ENCODE data around the gene ZNF506.
"Not testable (repeated sequence)": the region's sequence is repeated elsewhere in the genome, so short reads cannot be mapped to it uniquely, and the experiment has no call there.

Gene ZNF506

GRCh38 chr19:19865750-19866610 lies 44.4 kb upstream of the ZNF506 start, which contains the start of gene ZNF253:
ZNF253 (plus strand) TSS chr19:19865882; CDS start chr19:19865997, 115 bp downstream.
- Histone ChIP-seq H3K4me1 (ENCODE audit: control insufficient read depth in 2 of 2, insufficient read depth in 1 of 2, low read depth in 1 of 2, low read length in 2 of 2) (no peaks in the 10 kb centered on the region), H3K79me1 (ENCODE audit: low read depth, low read length) (no peaks in the 10 kb centered on the region), H2BK120ac (ENCODE audit: low read depth, low read length) (peak within 1 kb of the TSS; percentile 82), H2AK5ac (ENCODE audit: low read depth, low read length) (peak within 1 kb of the TSS; percentile 97), H3K18ac (ENCODE audit: low read length) (peak within 1 kb of the TSS; percentile 99), H3K4me2 (ENCODE audit: insufficient read depth, low read length, poor library complexity, severe bottlenecking) (peak within 1 kb of the TSS; percentile 60), H3K27me3 (ENCODE audit: control insufficient read depth in 3 of 3, insufficient read depth in 3 of 3, low read depth in 1 of 3, low read length in 3 of 3) (no peaks in the 10 kb centered on the region), H3K27ac (replicated peaks; ENCODE audit: low read length) (peak within 1 kb of the TSS; percentile 100), H2BK12ac (ENCODE audit: low read length) (no peak within 1 kb of the TSS), H3K4me3 (ENCODE audit: low read length in 2 of 2) (peak within 1 kb of the TSS; percentile 87 to 99), H3K9me3 (replicated peaks in 1 of 2; ENCODE audit: control insufficient read depth in 2 of 2, insufficient read depth in 1 of 2, low read depth in 1 of 2, low read length in 2 of 2) (peaks cover 0 to 62% of the 10 kb centered on the region in 2 donors), H3K4ac (ENCODE audit: low read length) (peak within 1 kb of the TSS; percentile 96), H2AFZ (ENCODE audit: low read length) (peak within 1 kb of the TSS; percentile 91), H4K8ac (ENCODE audit: low read depth, low read length) (no peak within 1 kb of the TSS), H4K91ac (ENCODE audit: low read depth, low read length, poor library complexity) (peak within 1 kb of the TSS; percentile 92), H3K36me3 (replicated peaks in 1 of 2; ENCODE audit: control insufficient read depth in 2 of 2, insufficient read depth in 2 of 2, low read length in 2 of 2) (peaks cover under 1 to 39% of the 10 kb centered on the region in 2 donors), H3K23ac (ENCODE audit: low read depth, low read length, poor library complexity) (peak within 1 kb of the TSS; percentile 98), H3K9ac (ENCODE audit: low read depth, low read length, poor library complexity) (peak within 1 kb of the TSS; percentile 98), H2BK5ac (ENCODE audit: low read length) (peak within 1 kb of the TSS; percentile 97), H2BK15ac (ENCODE audit: low read length) (no peak within 1 kb of the TSS), H3K14ac (ENCODE audit: low read length) (peak within 1 kb of the TSS; percentile 99)
- peak; percentile 95 for DNase-seq (ENCODE audit: low spot score)
- no CpG with 5 or more reads among the region's 43 CpGs for WGBS, 2 donors (ENCODE audit: extremely low coverage in 2 of 2, insufficient read length in 2 of 2, insufficient replicate concordance in 1 of 2)

GRCh38 chr19:19860756-19861390 lies 39.3 kb upstream of the ZNF506 start:
- H3K14ac ChIP-seq (ENCODE audit: low read length): peak overlapping the region; percentile 87
- H3K4me1 ChIP-seq (ENCODE audit: control insufficient read depth in 2 of 2, insufficient read depth in 1 of 2, low read depth in 1 of 2, low read length in 2 of 2): peaks cover 0 to 1% of the 10 kb centered on the region in 2 donors
- peak overlapping the region; percentile 75 for H3K4me2 ChIP-seq (ENCODE audit: insufficient read depth, low read length, poor library complexity, severe bottlenecking)
- peak overlapping the region; percentile 57 for H4K91ac ChIP-seq (ENCODE audit: low read depth, low read length, poor library complexity)
- H3K27ac ChIP-seq (replicated peaks; ENCODE audit: low read length): no peak overlapping the region
- H2AK5ac ChIP-seq (ENCODE audit: low read depth, low read length): peak overlapping the region; percentile 58
- H2BK12ac ChIP-seq (ENCODE audit: low read length): peak overlapping the region; percentile 50
- no peaks in the 10 kb centered on the region for H3K27me3 ChIP-seq (ENCODE audit: control insufficient read depth in 3 of 3, insufficient read depth in 3 of 3, low read depth in 1 of 3, low read length in 3 of 3)
- no peak overlapping the region for H3K23ac ChIP-seq (ENCODE audit: low read depth, low read length, poor library complexity)
- peaks cover 0 to 27% of the 10 kb centered on the region in 2 donors for H3K9me3 ChIP-seq (replicated peaks in 1 of 2; ENCODE audit: control insufficient read depth in 2 of 2, insufficient read depth in 1 of 2, low read depth in 1 of 2, low read length in 2 of 2)
- no peak overlapping the region for H2BK5ac ChIP-seq (ENCODE audit: low read length)
- H2AFZ ChIP-seq (ENCODE audit: low read length): peak overlapping the region; percentile 76
- H3K4ac ChIP-seq (ENCODE audit: low read length): no peak overlapping the region
- peak overlapping the region; percentile 14 for H2BK120ac ChIP-seq (ENCODE audit: low read depth, low read length)
- H4K8ac ChIP-seq (ENCODE audit: low read depth, low read length): peak overlapping the region; percentile 56
- peak overlapping the region; percentile 27 for H3K18ac ChIP-seq (ENCODE audit: low read length)
- H3K4me3 ChIP-seq (ENCODE audit: low read length in 2 of 2): peak overlapping the region in 1 of 2 donors; percentile 83
- peaks cover 0 to 4% of the 10 kb centered on the region in 2 donors for H3K36me3 ChIP-seq (replicated peaks in 1 of 2; ENCODE audit: control insufficient read depth in 2 of 2, insufficient read depth in 2 of 2, low read length in 2 of 2)
- H3K79me1 ChIP-seq (ENCODE audit: low read depth, low read length): no peaks in the 10 kb centered on the region
- DNase-seq (ENCODE audit: low spot score): peak; percentile 84
- WGBS, 2 donors (ENCODE audit: extremely low coverage in 2 of 2, insufficient read length in 2 of 2, insufficient replicate concordance in 1 of 2): no CpG with 5 or more reads among the region's 29 CpGs
- peak overlapping the region; percentile 28 for H2BK15ac ChIP-seq (ENCODE audit: low read length)
- peak overlapping the region; percentile 97 for H3K9ac ChIP-seq (ENCODE audit: low read depth, low read length, poor library complexity)

- Histone ChIP-seq H3K36me3 (replicated peaks in 1 of 2; ENCODE audit: control insufficient read depth in 2 of 2, insufficient read depth in 2 of 2, low read length in 2 of 2) (peaks cover 0 to 4% of the 10 kb centered on the region in 2 donors), H3K4me2 (ENCODE audit: insufficient read depth, low read length, poor library complexity, severe bottlenecking) (no peak overlapping the region), H4K91ac (ENCODE audit: low read depth, low read length, poor library complexity) (no peak overlapping the region), H3K9me3 (replicated peaks in 1 of 2; ENCODE audit: control insufficient read depth in 2 of 2, insufficient read depth in 1 of 2, low read depth in 1 of 2, low read length in 2 of 2) (peaks cover 0 to 20% of the 10 kb centered on the region in 2 donors), H3K4me3 (ENCODE audit: low read length in 2 of 2) (no peak overlapping the region), H3K23ac (ENCODE audit: low read depth, low read length, poor library complexity) (no peak overlapping the region), H2BK12ac (ENCODE audit: low read length) (no peak overlapping the region), H3K14ac (ENCODE audit: low read length) (no peak overlapping the region), H3K27me3 (ENCODE audit: control insufficient read depth in 3 of 3, insufficient read depth in 3 of 3, low read depth in 1 of 3, low read length in 3 of 3) (no peaks in the 10 kb centered on the region), H4K8ac (ENCODE audit: low read depth, low read length) (no peak overlapping the region), H3K27ac (replicated peaks; ENCODE audit: low read length) (no peak overlapping the region), H2AK5ac (ENCODE audit: low read depth, low read length) (no peak overlapping the region), H3K79me1 (ENCODE audit: low read depth, low read length) (no peaks in the 10 kb centered on the region), H3K4me1 (ENCODE audit: control insufficient read depth in 2 of 2, insufficient read depth in 1 of 2, low read depth in 1 of 2, low read length in 2 of 2) (peaks cover 0 to 1% of the 10 kb centered on the region in 2 donors), H2BK5ac (ENCODE audit: low read length) (no peak overlapping the region), H3K18ac (ENCODE audit: low read length) (no peak overlapping the region), H2AFZ (ENCODE audit: low read length) (no peak overlapping the region), H3K9ac (ENCODE audit: low read depth, low read length, poor library complexity) (no peak overlapping the region), H2BK120ac (ENCODE audit: low read depth, low read length) (no peak overlapping the region), H3K4ac (ENCODE audit: low read length) (no peak overlapping the region), H2BK15ac (ENCODE audit: low read length) (no peak overlapping the region)
- no CpG with 5 or more reads among the region's 2 CpGs for WGBS, 2 donors (ENCODE audit: extremely low coverage in 2 of 2, insufficient read length in 2 of 2, insufficient replicate concordance in 1 of 2)
- DNase-seq (ENCODE audit: low spot score): no peak
Measured at GRCh38 chr19:19858751-19859150, 37.2 kb upstream of the ZNF506 start.

- not testable (repeated sequence) for H3K4me2 ChIP-seq (ENCODE audit: insufficient read depth, low read length, poor library complexity, severe bottlenecking); H3K14ac ChIP-seq (ENCODE audit: low read length); H4K91ac ChIP-seq (ENCODE audit: low read depth, low read length, poor library complexity); H3K27me3 ChIP-seq (ENCODE audit: control insufficient read depth in 3 of 3, insufficient read depth in 3 of 3, low read depth in 1 of 3, low read length in 3 of 3); H3K23ac ChIP-seq (ENCODE audit: low read depth, low read length, poor library complexity); H2BK15ac ChIP-seq (ENCODE audit: low read length); H2BK12ac ChIP-seq (ENCODE audit: low read length); H2BK120ac ChIP-seq (ENCODE audit: low read depth, low read length); H3K18ac ChIP-seq (ENCODE audit: low read length); H3K4me3 ChIP-seq (ENCODE audit: low read length in 2 of 2); DNase-seq (ENCODE audit: low spot score); H2BK5ac ChIP-seq (ENCODE audit: low read length); H3K9me3 ChIP-seq (replicated peaks in 1 of 2; ENCODE audit: control insufficient read depth in 2 of 2, insufficient read depth in 1 of 2, low read depth in 1 of 2, low read length in 2 of 2); H2AFZ ChIP-seq (ENCODE audit: low read length); H3K36me3 ChIP-seq (replicated peaks in 1 of 2; ENCODE audit: control insufficient read depth in 2 of 2, insufficient read depth in 2 of 2, low read length in 2 of 2); H3K79me1 ChIP-seq (ENCODE audit: low read depth, low read length); H3K27ac ChIP-seq (replicated peaks; ENCODE audit: low read length); H4K8ac ChIP-seq (ENCODE audit: low read depth, low read length); H2AK5ac ChIP-seq (ENCODE audit: low read depth, low read length); H3K4ac ChIP-seq (ENCODE audit: low read length); H3K4me1 ChIP-seq (ENCODE audit: control insufficient read depth in 2 of 2, insufficient read depth in 1 of 2, low read depth in 1 of 2, low read length in 2 of 2); H3K9ac ChIP-seq (ENCODE audit: low read depth, low read length, poor library complexity)
- no CpG with 5 or more reads among the region's 2 CpGs for WGBS, 2 donors (ENCODE audit: extremely low coverage in 2 of 2, insufficient read length in 2 of 2, insufficient replicate concordance in 1 of 2)
Measured at GRCh38 chr19:19851740-19852139, 30.2 kb upstream of the ZNF506 start.
